Retinal pigment epithelial cell (primary cell): ENCODE results near the gene ZCCHC24.

Experiments
- DNase-seq: peaks from one replicate; pipeline ENCODE4 v3.0.0-alpha.2; 2010; ENCODE audit warnings: low read depth
- H3K4me3 ChIP-seq: 2 replicates; pipeline ENCODE4 v1.5.1; 2011; ENCODE audit warnings: mild to moderate bottlenecking, low read length, control low read depth, moderate library complexity
- CTCF ChIP-seq: conservative IDR thresholded peaks from 2 replicates; pipeline ENCODE4 v1.5.1; 2011; ENCODE audit warnings: low read depth, low read length, control low read depth, inconsistent platforms

Gene ZCCHC24

DNA sequence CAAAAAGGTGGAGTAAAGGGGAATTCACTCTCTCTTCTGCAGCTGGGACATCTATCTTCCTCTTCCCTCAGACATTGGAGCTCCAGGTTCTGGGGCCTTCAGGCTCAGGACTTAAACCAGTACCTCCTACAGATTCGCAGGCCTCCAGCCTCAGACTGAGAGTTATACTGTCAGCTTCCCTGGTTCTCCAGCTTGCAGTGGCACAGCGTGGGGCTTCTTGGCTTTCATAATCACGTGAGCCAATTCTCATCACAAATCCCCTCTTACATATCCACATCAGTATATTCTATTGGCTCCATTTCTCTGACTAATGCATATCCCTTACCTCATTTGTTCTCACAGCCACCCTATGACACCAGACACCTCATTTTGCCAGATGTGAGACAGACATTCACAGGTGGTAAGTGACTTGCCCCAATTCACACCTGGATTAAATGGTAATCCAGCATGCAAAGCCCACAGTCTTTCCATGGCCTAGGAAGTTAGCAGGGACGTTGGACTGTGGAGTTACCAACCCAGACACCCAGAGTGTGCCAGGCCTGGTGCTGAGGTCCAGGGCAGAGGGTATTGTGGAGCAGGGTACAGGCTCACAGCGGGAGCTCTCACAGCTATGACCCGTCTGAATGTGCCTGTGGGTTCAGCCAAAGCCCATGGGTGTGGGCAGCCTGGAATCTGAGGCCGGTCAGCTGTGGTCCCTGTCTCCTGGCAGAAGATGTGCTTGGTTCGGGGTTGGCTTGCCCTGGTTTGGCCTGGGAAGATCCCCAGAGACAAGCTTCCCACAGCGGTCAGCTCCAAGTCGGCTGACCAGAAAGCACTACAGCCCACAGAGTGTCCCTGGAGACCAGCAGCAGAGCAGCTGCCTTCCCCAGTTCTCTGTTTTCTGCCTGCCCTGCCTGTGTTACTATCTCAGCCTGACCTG, 18.4 kb upstream of the ZCCHC24 start:
- TF ChIP-seq CTCF: no peak
- H3K4me3 ChIP-seq: no peak overlapping the region
- DNase-seq: no peak

GRCh38 chr10:79460687-79461086, 15.3 kb upstream of the ZCCHC24 start:
- TF ChIP-seq CTCF: no peak
- DNase-seq: no peak
- no peak overlapping the region for H3K4me3 ChIP-seq

- no peak for DNase-seq
- no peak overlapping the region for H3K4me3 ChIP-seq
- TF ChIP-seq CTCF: no peak
Measured at GRCh38 chr10:79459243-79459642, 13.8 kb upstream of the ZCCHC24 start.

DNA sequence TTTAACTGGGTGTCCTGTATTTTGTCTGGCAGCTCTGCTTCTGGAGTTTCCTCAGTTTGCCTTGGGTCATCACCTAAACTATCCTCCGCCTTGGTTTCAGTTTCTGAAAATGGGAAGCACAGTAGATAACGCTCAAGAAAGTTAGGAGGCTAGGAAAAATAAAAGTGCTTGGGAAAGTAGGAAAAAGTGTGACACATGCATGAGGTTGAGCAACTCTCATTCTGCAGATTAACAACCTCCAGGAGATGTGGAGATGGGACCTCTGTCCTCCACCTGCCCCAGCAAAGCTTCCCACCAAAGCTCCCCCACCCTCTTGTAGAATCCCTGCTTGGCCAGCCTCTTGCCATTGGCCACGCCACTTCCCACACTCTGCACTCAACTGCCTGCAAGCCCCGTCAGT, 13.1 kb upstream of the ZCCHC24 start:
- H3K4me3 ChIP-seq: no peak overlapping the region
- no peak for DNase-seq

GRCh38 chr10:79457256-79457785, 11.9 kb upstream of the ZCCHC24 start:
- no peak for DNase-seq
- H3K4me3 ChIP-seq: no peak overlapping the region
- no peak for TF ChIP-seq CTCF

More for the DNA sequence above, 13.1 kb upstream of the ZCCHC24 start:
- TF ChIP-seq CTCF: no peak

- TF ChIP-seq CTCF: no peak
- H3K4me3 ChIP-seq: no peak overlapping the region
- DNase-seq: no peak
Measured at GRCh38 chr10:79454259-79454658, 8.8 kb upstream of the ZCCHC24 start.

DNA sequence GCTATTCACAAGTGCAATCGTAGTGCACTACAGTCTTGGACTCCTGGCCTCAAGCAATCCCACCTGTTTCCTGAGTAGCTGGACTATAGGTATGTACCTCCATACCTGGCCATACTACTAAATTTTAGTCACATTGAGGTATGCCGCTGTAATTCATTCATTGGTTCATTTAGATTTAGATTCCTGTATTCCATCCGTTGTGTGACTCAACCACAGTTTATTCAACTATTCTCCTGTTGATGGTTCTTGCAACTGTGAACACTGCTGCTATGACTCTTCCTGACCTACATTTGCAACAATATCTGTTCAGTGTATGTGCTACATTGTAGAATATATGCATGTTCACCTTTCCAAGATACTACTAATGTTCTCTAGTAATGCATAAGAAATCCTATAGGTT, 8.0 kb upstream of the ZCCHC24 start:
- DNase-seq: no peak
- no peak for TF ChIP-seq CTCF

More for the DNA sequence above, 8.0 kb upstream of the ZCCHC24 start:
- no peak overlapping the region for H3K4me3 ChIP-seq
